Measurements from ENCODE around the gene TMEM115. TPM values are rescaled to one million over a fixed set of nuclear protein-coding genes. Genes with fewer than 3 reads are reported as not detected.

Gene TMEM115
- total and polyA plus RNA-seq, 2 of the 13 experiments (the other 11 are each of a cell fraction or from before 2014, with no cell fraction given): 22.1 to 30.7 TPM

- TF ChIP-seq AGO1 (IDR thresholded peaks at IDR 0.05; ENCODE audit: low read depth, low read length, poor library complexity, severe bottlenecking) (no peak), MBNL3 (CRISPR knock-in tag; conservative IDR thresholded peaks at IDR 0.05) (no peak), FLYWCH1 (CRISPR knock-in tag; IDR thresholded peaks at IDR 0.05) (no peak), RBFOX2 (IDR thresholded peaks at IDR 0.05; ENCODE audit: low read depth, low read length) (0 out of 2 replicates have a peak, but pooled peaks have one; percentile 18), MAZ (IDR thresholded peaks at IDR 0.05; ENCODE audit: borderline replicate concordance, low read depth, low read length) (no peak), MAZ (CRISPR knock-in tag; IDR thresholded peaks at IDR 0.05; ENCODE audit: low read depth) (no peak), REL (CRISPR knock-in tag; conservative IDR thresholded peaks at IDR 0.05) (no peak), ZBTB42 (CRISPR knock-in tag; IDR thresholded peaks at IDR 0.05) (no peak), RFX1 (IDR thresholded peaks at IDR 0.05) (peak; percentile 52; the same call in 1 of the 2 replicates)
- TF ChIP-seq, protein P1, sequence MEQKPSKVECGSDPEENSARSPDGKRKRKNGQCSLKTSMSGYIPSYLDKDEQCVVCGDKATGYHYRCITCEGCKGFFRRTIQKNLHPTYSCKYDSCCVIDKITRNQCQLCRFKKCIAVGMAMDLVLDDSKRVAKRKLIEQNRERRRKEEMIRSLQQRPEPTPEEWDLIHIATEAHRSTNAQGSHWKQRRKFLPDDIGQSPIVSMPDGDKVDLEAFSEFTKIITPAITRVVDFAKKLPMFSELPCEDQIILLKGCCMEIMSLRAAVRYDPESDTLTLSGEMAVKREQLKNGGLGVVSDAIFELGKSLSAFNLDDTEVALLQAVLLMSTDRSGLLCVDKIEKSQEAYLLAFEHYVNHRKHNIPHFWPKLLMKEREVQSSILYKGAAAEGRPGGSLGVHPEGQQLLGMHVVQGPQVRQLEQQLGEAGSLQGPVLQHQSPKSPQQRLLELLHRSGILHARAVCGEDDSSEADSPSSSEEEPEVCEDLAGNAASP (CRISPR knock-in tag; IDR thresholded peaks at IDR 0.05; ENCODE audit: borderline replicate concordance): no peak
Observed at GRCh38 chr3:50345586-50346234, 13.6 kb downstream of the TMEM115 start, which contains the start of gene ZMYND10 (continued).

DNA sequence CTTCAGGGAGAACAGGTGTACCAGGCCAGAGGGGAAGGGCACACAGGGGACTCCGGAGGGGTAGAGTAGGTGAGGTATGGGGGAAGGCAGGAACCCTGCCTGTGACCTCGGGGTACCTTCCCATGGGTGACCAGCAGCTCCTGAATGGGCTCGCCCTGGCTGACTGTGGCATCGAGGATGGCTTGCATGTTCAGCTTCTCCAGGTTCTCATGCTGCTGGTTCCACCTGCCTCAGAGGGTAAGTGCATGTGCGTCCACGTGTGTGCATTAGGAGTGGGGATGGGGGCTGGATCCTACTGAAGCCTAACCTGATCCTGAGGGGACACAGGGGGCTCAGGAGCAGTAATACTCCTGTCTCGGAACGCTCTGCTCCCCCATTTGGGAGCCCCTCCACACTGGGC lies 14.3 kb downstream of the TMEM115 start:
- Histone ChIP-seq H4K20me1 (ENCODE audit: insufficient read depth, low read length) (0 out of 2 replicates have a peak, but pooled peaks cover 3% of the 10 kb centered on the region), H3K27ac (ENCODE audit: extremely low read length, insufficient read depth, low read length) (no peak overlapping the region), H2AFZ (ENCODE audit: low read length) (no peak overlapping the region), H3K27me3 (ENCODE audit: control insufficient read depth in 1 of 2, insufficient read depth in 2 of 2, low read length in 2 of 2) (0 out of 5 replicates have a peak, but pooled peaks cover 0 to 1% of the 10 kb centered on the region in 2 experiments), H3K36me3 (replicated peaks in 1 of 2; ENCODE audit: control insufficient read depth in 1 of 2, insufficient read depth in 2 of 2, low read length in 2 of 2) (peaks cover 4 to 13% of the 10 kb centered on the region in 2 experiments; a peak in 3 of 5 replicates), H3K9ac (ENCODE audit: insufficient read depth, low read depth, low read length) (no peak overlapping the region), H3K79me2 (ENCODE audit: insufficient read depth, low read length) (peaks cover 8% of the 10 kb centered on the region), H3K9me3 (ENCODE audit: low read length) (no peaks in the 10 kb centered on the region), H3K4me3 (replicated peaks in 1 of 3; ENCODE audit: insufficient read depth in 1 of 3, low read depth in 2 of 3, low read length in 3 of 3) (no peak overlapping the region), H3K4me2 (ENCODE audit: low read depth, low read length) (peak overlapping the region; percentile 76; the same call in 1 of the 2 replicates), H3K4me1 (ENCODE audit: insufficient read depth, low read length) (peaks cover 69% of the 10 kb centered on the region)
- intact Hi-C loops (cut with micrococcal nuclease; ENCODE audit: unreplicated experiment): loop anchor here (10.0 kb wide), 1 partner anchor 200 kb away; no protein-coding TSS in a partner anchor
- no peak for DNase-seq (ENCODE audit: low spot score)
- no peak for FAIRE-seq
- no peak for ATAC-seq
- BruUV-seq (replicated peaks): no TSS peak
- TF ChIP-seq GLI4 (CRISPR knock-in tag; IDR thresholded peaks at IDR 0.05; ENCODE audit: borderline replicate concordance): no peak
- TF ChIP-seq SIN3A (IDR thresholded peaks at IDR 0.05; ENCODE audit: borderline replicate concordance, low read depth, low read length): no peak
- TF ChIP-seq TCF7 (IDR thresholded peaks at IDR 0.05; ENCODE audit: low read depth): no peak
- no peak for TF ChIP-seq ZNF816 (CRISPR knock-in tag; IDR thresholded peaks at IDR 0.05; ENCODE audit: borderline replicate concordance)
- TF ChIP-seq, protein P2, sequence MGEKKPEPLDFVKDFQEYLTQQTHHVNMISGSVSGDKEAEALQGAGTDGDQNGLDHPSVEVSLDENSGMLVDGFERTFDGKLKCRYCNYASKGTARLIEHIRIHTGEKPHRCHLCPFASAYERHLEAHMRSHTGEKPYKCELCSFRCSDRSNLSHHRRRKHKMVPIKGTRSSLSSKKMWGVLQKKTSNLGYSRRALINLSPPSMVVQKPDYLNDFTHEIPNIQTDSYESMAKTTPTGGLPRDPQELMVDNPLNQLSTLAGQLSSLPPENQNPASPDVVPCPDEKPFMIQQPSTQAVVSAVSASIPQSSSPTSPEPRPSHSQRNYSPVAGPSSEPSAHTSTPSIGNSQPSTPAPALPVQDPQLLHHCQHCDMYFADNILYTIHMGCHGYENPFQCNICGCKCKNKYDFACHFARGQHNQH (CRISPR knock-in tag; IDR thresholded peaks at IDR 0.05): no peak
- no peak for TF ChIP-seq ZNF180 (CRISPR knock-in tag; IDR thresholded peaks at IDR 0.05; ENCODE audit: borderline replicate concordance, low read depth)
- ChIA-PET CTCF (ENCODE audit: low intra/inter-chr PET ratio, low total read pairs) (no interaction called here), POLR2A (interaction anchor here (3.6 kb wide), 1 partner anchor 8 kb away, joined by 18 read pairs; no protein-coding TSS in a partner anchor)
- WGBS (ENCODE audit: low lambda C conversion rate): 75% methylated on average over 4 of the region's 8 CpGs
- in situ Hi-C loops (cut with HindIII; ENCODE audit: extremely low pct_ligation_motif_present, low pct_unique_long_range_greater_than_20kb): loop anchor here (10.0 kb wide), 1 partner anchor 200 kb away; no protein-coding TSS in a partner anchor

Measured in HepG2 (cell line).